Forelimb muscle (tissue), 1 donor: Measurements from ENCODE around the gene MFN2. TPM values are rescaled to one million over a fixed set of nuclear protein-coding genes. Genes with fewer than 3 reads are reported as not detected.

ENCODE experiments used
- DNase-seq: peaks from one replicate; pipeline ENCODE4 v3.0.0-alpha.2; 2013; ENCODE audit warnings: low read depth
- polyA plus RNA-seq: library from polyadenylated mRNA; unstranded; fragments of 120-200 nt; gene quantifications from one replicate; pipeline ENCODE4 v1.2.1, GENCODE V29; 2013; ENCODE audit not compliant: insufficient read length

The MFN2 gene
- polyA plus RNA-seq, 1 donor = 74.4 TPM

DNA sequence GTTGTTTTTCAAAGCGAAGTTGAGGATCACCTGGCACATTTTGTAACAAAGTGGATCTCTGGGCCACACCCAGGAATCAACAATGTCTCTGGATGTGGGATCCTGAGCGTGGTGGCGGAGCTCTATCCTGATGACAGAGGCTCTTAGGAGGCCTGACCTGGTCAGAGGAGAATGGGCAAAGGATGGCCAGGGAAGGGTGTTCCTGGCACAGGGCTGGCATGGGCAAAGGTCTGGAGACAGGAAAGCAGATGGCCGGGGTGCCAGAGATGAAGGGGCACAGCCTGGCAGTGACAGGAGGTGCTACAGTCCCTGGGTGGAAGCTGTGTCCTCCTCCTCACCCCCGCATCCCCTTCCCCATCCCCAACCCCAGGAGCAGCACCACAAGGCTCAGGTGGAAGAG lies 20.0 kb upstream of the MFN2 start:
- no peak for DNase-seq

DNA sequence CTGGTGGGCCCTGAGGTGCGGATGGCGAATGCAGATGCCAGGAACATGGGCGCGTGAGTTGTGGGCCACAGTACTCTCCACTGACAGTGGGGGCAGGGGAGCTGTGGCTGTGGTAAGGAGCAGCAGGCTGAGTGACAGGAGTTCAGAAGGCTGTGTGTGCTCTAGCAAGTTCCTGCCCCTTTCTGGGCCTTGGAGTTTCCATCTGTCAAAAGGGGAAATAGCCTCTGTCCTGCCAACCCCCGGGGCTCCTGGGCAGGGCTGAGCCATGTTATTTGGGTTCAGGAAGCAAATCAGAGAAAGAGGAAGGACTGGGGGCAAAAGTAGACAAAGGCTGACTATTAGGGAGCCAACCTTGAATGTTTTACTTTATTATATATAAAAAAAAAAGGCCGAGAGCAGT lies 19.5 kb upstream of the MFN2 start:
- DNase-seq = no peak

DNA sequence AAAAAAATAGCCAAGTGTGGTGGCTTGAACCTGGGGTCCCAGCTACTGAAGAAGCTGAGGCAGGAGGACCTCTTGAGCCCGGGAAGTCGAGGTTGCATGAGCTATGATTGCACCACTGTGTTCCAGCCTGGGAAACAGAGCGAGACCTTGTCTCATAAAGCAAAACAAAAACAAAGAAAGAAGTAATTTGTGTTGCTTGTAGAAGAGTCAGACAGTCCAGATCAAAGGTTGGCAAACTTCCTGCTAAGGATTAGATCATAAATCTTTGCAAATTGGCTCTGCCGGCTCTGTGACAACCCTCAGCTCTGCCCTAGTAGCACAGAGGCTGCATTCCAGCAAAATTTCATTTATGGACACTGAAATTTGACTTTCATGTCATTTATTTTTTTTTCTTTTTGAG lies 19.0 kb upstream of the MFN2 start:
- DNase-seq = no peak

DNA sequence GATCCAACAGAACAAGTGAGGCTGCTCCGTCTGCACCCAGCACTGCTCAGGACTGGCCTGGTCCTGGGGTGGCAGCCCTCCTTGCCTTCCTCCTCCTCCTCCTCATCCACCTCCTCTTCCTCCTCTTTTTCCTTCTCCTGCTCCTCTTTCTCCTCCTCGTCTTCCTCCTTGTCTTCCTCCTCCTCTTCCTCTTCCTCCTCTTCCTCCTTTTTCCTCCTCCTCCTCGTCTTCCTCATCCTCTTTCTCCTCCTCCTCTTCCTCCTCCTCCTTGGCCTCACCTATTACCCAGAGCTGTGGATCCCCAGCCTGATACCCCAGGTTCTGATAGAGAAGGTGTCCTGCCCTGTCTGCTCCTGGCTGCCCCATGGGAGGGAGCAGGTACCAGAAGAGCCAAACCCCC lies 16.6 kb upstream of the MFN2 start:
- no peak for DNase-seq

DNA sequence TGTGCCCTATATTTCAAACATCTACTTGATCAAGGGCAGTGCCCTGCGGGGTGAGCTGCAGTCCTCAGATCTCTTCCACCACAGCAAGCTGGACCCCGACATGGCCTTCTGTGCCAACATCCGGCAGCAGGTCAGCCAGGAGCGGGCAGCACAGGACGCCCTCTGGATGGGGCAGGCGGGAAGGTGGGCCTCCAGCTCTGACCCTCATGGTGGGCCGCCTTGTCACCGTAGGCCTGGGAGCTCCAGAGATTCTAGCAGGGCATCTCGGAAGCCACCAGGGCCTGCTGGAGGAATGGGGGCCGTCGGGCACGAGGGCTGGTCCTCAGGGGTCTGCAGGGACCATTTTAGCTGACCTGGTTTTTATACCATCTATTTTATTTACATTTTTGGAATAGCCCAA lies 15.6 kb upstream of the MFN2 start:
- DNase-seq = no peak

DNA sequence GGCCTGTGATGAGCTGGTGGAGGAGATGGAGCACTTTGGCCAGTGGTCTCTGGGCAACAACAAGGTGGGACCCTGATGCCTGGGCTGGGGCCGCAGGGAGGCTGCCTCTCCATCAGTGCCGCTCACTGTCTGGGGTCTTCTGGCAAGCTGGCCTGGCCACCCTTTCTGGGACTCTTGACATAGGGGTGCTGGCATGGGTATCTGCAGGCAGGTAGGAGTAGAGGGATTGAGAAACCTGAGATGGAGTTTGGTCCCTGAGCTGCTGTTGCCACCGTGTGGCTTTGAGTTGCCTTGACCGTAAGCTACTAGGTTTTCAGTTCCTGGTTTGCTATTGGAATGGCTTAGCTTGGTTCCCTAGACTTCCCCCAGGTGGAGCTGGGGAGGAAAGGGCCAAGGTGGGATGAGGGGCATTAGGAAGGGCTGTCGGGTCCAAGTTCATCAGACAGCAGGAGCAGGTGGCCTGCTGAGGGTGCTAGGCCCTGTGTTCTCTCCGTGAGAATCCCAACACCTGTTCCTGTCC lies 13.2 kb upstream of the MFN2 start:
- DNase-seq = no peak

DNA sequence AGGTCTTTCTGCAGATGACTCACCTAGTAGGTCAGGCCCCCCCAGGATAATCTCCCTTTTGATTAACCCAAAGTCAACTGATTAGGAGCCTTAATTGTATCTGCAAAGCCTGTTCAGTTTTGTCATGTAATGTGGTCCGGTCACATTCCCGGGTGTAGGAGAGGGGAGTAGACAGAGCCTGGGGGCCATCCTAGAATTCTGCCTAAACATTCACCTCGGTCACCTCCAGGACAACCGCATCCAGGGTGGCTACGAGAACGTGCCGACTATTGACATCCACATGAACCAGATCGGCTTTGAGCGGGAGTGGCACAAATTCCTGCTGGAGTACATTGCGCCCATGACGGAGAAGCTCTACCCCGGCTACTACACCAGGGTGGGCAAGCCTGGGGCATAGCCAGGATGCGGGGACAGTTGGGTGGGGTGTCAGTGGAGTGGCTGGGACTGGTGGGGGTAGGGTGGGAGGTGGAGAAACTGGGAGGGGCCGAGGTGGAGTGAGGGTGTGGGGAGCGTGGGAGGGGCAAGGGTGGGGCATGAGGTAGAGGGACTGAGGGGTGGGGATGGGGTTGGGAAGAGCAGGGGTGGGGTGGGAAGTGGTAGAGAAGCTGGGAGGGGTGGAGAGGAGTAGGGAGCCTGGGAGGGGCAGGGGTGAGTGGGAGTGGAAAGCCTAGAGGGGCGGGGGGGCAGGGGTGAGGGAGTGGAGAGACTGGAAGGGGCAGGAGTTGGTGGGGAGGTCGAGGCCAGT lies 9.6 kb upstream of the MFN2 start:
- no peak for DNase-seq

DNA sequence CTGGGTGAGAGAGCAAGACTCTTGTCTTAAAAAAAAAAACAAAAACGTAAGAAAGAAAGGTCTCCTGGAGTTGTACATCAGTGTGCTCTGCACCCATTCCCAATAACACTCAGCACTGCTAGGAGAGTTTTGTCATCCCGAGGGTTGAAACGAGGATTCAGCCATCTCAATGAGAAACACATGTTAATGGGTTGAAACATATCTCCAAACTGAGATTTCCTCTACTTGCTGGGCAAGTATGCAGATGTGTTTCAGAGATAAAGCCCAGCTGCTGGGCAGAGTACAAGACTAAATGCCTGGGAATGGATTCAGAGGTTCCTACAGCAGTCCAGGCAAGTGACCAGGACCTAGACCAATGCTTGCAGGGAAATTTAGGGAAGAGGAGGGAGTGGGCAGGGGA lies 2.6 kb upstream of the MFN2 start:
- no peak for DNase-seq

DNA sequence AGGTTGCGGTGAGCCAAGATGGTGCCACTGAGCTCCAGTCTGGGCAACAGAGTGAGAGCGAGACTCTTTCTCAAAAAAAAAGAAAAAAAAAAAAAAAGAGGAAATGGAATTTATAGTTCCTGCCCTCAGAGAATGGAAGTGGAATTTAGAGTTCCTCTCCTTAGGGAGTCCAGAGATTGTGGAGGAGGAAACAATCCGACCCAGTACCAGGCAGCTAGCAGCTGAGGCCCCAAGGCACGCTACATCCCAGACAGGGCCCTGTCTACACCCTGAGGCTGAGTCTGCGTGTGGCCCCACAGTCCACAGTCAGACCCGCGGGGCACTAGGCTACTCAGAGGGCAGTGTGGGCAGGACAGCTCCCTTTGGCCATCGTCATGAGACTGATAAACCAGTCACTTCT lies 1.9 kb upstream of the MFN2 start:
- no peak for DNase-seq

DNA sequence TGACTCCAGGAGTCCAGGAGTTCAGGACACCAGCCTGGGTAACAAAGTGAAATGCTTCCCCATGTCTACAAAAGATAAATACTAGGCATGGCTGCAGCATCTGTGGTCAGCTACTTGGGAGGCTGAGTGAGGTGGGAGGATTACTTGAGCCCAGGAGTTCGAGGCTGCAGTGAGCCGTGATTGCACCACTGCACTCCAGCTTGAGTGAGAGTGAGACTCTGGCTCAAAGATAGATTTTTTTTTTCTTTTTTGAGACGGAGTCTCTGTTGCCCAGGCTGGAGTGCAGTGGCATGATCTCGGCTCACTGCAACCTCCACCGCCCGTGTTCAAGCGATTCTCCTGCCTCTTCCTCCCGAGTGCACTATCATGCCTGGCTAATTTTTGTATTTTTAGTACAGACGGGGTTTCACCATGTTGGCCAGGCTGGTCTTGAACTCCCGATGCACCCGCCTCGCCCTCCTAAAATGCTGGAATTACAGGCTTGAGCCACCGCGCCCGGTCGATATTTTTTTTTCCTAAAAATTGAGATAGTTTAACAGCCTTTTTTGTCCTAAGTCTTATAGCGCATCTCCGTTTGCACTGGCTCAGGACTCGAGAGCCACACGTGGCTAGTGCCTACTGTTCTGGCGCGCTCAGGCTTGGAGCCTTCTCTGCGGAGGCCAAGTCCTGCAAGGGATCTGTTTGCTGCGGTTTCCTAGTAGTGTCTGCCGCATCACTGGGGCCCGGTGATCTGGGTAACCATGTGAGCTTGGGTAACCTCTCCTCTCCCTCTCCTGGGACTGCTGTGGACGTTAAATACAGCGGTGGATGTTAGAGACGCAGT lies 1.0 kb upstream of the MFN2 start:
- no peak for DNase-seq

DNA sequence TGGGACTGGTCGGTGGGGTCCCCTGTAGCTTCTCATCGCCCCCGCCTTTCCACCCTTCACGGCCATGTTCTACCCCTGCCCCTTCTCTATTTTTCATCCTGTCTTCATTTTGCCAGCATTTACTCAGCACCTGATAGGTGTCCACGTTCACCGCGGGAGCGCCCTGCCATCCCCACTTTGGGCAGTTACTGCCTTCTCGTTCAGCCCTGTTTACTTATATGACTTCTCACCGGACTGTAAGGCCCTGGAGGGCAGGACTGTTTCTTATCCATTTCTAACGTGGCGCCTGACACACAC lies 380 bp downstream of the MFN2 start:
- no peak for DNase-seq

DNA sequence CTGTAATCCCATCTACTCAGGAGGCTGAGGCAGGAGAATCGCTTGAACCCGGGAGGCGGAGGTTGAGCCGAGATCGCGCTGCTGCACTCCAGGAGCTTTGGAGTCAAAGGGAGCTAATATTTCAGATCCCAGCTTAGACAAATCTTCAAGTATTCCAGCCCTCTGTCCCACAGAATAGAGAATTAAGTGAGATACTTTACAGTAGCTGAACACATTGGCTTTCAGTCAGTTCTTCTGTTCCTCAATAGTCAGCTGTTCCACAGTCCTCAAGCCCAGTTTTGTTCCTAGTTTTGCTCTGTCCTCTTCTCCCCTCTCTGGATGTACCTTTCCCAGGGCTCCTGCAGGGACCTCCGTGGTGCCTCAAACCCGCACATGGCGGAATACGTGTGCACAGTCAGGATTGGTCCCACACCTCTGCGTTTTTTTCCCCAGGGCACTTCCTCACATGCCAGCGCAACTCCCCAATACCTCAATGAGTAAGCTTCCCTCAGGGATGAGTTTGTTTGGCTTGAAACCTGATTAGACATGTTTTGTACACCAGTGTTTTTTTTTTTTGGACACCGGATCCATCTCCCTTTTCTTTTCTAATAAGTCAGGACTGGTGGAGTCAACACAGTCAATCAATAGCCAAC lies 1.2 kb downstream of the MFN2 start:
- no peak for DNase-seq

DNA sequence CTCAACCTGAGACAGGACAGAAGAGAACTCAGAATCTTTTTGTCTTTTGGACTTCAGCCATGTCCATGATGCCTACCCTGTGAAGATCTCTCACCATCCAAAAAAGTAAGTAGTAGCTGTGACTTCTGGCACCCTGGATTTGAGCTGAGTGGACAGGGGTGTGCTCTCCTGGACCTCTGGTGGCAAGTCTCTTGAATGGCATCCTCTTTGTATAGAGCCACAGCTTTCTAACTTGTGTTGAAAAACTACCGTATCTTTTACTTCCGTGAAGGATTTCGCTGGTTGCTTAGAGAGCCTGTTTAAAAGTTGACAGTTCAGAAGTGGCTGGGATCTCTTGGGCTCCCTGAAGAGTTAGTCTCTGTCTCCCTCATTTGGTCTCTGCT lies 1.8 kb downstream of the MFN2 start:
- DNase-seq = no peak

DNA sequence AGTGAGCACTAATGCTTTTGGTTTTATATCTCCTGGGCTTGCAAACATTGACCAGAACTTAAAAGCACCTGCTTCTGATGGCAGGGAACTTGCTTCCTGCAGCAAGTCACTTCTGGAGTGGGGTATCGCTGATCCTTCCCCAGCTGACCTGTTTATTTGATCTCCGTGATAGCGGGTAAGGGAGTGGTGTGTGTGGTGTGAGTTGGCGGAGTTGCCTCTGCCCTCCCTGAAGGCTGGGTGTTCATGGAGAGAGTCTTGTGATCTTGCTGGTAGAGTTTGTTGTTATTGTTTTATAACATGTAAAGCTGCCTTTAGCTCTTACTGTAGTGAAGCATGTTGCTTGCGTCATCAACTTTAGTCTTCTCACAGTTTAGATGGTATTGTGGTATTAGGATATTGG lies 3.9 kb downstream of the MFN2 start:
- DNase-seq = no peak

DNA sequence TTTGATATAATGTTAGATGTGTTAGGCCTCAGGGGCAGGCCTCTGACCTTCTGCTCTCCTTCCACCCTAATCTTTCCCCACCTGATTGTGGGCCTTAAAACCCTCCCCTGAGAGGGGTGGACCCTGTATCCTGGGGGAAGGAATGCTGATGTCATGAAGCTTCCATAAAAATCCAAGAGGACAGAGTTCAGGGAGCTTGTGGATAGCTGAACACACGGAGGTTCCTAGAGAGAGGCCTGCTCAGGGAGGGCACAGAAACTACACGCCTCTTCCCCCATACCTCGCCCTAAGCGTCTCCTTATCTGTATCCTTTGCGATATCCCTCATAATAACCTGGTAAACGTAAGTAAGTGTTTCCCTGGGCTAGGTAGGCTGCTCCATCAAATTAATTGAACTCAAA lies 4.3 kb downstream of the MFN2 start:
- DNase-seq = no peak

DNA sequence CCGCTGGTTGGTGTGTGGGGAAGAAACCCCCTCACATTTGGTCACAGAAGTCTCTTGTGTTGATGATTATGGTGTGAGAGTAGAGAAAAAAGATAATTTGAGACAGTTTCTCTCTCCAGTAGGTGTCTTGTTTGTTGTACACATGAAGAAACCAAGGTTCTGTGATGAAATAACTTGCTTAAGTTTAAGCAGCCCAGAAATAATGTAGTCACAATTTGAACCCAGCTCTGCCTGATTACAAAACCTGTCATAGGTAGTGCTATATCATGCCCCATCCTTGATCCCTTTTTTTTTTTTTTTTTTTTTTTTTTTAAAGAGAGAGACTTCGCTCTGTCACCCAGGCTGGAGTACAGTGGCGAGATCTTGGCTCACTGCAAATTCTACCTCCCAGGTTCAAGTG lies 4.9 kb downstream of the MFN2 start:
- no peak for DNase-seq

DNA sequence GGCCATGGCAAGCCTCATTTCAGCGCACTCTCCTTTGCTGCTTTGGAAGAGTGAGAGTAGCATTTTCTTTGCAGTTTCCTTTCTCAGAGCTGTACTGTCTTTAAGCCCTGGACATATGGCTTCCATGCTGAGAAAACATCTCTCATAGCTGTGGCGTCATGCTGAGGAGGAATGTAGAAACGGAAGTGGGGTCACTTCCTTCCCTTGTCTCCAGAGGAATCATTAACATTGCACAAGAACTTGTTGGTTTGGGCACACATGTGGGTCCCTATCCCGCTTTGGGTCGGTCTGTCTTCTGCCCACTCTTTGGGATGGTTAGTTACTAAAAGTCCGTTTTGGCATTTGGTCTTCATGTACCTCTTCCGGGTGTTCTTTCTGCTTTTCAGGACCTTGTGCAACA lies 5.6 kb downstream of the MFN2 start:
- no peak for DNase-seq

DNA sequence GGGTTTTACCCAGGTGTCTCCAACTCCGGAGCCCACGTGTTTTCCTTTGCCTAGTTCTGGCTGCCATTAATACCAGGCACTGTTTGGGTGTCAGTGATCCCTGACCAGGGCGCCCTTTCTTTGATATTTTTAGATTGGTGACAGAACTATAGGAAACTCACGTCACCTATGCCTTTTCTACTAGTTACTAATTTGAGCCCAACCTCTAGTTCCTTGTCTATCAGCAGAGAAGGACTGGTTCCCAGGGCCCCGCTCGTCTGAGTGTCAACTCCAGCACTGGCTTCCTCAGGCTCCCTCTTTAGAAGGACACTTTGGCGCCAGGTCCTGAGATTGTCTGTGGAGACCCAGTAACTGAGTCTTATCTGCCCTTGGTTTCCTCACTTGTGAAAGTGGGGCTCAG lies 9.4 kb downstream of the MFN2 start:
- no peak for DNase-seq

DNA sequence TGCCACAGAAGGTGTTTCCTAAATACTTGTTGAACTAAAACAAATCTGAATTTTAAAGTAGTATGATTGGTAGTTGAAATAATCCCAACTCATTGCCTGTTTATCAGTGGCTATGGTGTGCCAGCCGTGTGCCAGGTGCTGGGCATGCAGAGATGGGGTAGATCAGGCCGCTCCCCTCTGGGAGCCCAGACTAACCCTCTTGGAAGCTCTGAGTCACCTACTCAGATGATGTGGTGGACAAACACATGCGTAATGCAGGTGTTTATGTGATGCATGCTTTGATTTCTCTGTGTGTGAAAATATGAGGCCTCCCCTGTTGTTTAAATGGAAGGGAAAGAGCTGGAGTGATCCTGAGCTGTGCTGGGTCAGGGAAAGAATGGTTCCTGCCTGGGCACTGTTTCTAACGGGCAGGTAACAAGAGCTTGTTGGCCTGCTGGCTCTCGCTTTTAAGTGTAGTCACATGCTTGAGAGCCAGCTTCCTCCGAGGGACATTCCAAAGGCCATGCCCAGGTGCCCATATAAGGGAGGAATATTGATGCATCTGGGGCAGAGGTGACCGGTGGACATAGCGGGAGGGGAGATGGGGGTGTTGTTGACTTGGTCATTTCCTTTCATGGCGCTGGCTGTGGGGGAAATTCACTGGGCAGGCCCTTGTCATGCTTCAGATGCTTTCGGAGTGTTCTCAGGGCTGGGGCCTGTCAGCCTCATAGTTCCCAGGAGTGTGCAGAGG lies 10.2 kb downstream of the MFN2 start:
- DNase-seq = no peak

DNA sequence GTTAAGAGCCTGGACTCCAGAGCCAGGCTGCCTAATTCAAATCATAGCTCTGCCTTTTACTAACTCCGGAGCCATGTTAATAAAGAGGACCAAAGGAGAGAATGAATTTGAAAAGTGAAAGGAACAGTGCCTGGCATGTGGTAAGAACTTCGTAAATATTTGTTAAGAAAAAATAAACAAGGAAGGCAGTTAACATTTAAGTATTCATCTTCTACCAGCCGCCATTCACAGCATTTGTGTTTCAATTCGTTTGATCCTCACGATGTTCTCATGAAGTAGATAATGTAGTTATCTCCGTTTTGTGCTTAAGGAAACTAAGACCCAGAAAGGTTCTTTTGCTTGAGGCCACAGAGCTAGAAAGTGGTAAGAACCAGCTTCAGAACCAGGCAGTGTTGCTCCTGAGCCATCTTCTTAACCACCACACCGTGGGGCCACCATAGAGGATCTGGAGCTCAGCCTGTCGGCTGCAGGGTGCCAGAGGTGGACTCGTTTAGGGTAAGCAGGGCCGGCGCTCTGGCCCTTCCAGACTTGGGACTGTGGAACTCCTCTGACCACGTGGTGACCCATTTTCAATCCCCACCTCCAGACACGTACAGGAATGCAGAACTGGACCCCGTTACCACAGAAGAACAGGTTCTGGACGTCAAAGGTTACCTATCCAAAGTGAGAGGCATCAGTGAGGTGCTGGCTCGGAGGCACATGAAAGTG lies 11.9 kb downstream of the MFN2 start:
- DNase-seq = no peak

DNA sequence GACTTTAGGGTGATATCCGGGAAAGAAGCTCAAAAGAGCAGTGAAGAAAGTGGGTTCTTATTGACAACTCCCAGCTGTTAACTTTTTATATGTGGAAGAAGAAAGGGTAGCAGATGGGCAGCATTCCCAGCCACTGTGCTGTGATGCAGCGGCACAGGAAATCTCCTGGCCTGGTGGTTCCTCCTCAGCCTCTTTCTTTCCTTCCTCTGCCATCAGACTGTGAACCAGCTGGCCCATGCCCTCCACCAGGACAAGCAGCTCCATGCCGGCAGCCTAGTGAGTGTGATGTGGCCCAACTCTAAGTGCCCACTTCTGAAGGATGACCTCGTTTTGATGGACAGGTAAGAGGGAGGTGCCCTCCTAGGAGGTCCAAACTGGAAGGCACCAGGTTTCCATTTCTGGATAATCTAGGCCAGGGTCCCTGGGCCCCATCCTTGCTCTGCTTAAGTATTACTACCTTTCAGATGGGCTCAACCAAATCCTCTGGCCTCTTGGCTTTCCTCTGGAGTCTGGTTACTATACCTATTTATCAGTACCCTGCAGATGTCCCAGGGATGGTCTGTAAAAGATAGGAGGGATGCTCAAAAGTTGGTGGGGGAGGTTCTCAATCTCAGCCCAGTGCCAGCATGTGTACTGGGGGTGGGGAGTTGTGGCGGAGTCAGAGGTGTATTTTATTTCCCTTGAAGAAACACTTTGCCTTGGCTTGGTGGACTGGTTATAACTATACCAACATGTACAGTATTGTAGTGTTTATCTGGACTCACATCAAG lies 17.0 kb downstream of the MFN2 start:
- no peak for DNase-seq
